Sigmoid colon (tissue), 4 donors: ENCODE results near the gene SLC4A9.

Source experiments
- POLR2AphosphoS5 ChIP-seq, 4 donors: sonication (generic); formaldehyde crosslinking; IDR thresholded peaks; one replicate each; pipeline ENCODE4 v1.6.1; 2017; ENCODE audit warnings: antibody characterized with exemption in 4 of 4
- TF ChIP-seq, protein P1 (sequence below), 4 experiments: fragments of 450-650 bp in 3 of 4; fragments of 200-600 bp in 1 of 4; IDR thresholded peaks; one replicate each; pipeline ENCODE4 v1.5.1; 2016 to 2019; ENCODE audit warnings: antibody characterized with exemption in 4 of 4, mild to moderate bottlenecking in 3 of 4, moderate library complexity in 2 of 4

DNA sequence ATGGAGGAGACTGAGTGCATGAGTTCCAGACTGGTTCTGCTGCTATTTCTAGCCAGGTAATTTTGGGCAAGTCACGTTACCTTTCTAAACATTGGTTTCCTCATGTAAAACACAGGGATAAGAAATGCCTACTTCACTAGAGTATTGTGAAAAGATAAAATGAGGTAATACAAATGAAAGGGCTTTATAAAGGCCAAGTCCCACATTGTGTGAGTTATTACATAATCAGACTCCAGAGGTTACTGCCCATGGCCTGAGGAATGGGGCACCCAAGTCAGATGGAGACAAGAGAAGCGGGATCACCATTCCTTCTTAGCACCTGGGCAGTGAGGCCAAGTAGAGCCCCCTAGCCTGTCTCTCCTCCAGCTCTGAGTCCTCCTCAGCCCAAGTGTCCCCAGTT lies 21.1 kb upstream of the SLC4A9 start:
- no peak for TF ChIP-seq POLR2AphosphoS5 (IDR thresholded peaks at IDR 0.05)
- TF ChIP-seq, protein P1, sequence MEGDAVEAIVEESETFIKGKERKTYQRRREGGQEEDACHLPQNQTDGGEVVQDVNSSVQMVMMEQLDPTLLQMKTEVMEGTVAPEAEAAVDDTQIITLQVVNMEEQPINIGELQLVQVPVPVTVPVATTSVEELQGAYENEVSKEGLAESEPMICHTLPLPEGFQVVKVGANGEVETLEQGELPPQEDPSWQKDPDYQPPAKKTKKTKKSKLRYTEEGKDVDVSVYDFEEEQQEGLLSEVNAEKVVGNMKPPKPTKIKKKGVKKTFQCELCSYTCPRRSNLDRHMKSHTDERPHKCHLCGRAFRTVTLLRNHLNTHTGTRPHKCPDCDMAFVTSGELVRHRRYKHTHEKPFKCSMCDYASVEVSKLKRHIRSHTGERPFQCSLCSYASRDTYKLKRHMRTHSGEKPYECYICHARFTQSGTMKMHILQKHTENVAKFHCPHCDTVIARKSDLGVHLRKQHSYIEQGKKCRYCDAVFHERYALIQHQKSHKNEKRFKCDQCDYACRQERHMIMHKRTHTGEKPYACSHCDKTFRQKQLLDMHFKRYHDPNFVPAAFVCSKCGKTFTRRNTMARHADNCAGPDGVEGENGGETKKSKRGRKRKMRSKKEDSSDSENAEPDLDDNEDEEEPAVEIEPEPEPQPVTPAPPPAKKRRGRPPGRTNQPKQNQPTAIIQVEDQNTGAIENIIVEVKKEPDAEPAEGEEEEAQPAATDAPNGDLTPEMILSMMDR (IDR thresholded peaks at IDR 0.05) = no peak
